ENCODE measurements around the gene ABCC6.
A peak's percentile ranks its signal among the peaks of the same experiment; 100 is the strongest.

The ABCC6 gene

GRCh38 chr16:16141784-16142396, 81.4 kb downstream of the ABCC6 start:
- no peak for DNase-seq (ENCODE audit: low read depth in 2 of 2)

GRCh38 chr16:16141141-16141540, 82.2 kb downstream of the ABCC6 start:
- DNase-seq (ENCODE audit: low read depth in 2 of 2): no peak

- no peak for DNase-seq (ENCODE audit: low read depth in 2 of 2)
These were observed 82.8 kb downstream of the ABCC6 start for GRCh38 chr16:16140537-16140936.

- no peak for DNase-seq (ENCODE audit: low read depth in 2 of 2)
These were observed 83.5 kb downstream of the ABCC6 start for GRCh38 chr16:16139806-16140205.

- DNase-seq (ENCODE audit: low read depth in 2 of 2): no peak
These were observed 84.2 kb downstream of the ABCC6 start for GRCh38 chr16:16139061-16139460.

GRCh38 chr16:16138034-16138635, 85.2 kb downstream of the ABCC6 start:
- DNase-seq (ENCODE audit: low read depth in 2 of 2): no peak

GRCh38 chr16:16137110-16137509, 86.2 kb downstream of the ABCC6 start:
- no peak for DNase-seq (ENCODE audit: low read depth in 2 of 2)

GRCh38 chr16:16136588-16136987, 86.7 kb downstream of the ABCC6 start:
- no peak for DNase-seq (ENCODE audit: low read depth in 2 of 2)

GRCh38 chr16:16133943-16134604, 89.2 kb downstream of the ABCC6 start:
- DNase-seq (ENCODE audit: low read depth in 2 of 2): no peak

- DNase-seq (ENCODE audit: low read depth in 2 of 2): no peak
These were observed 91.6 kb downstream of the ABCC6 start for GRCh38 chr16:16131659-16132058.

- DNase-seq (ENCODE audit: low read depth in 2 of 2): no peak
These were observed 92.1 kb downstream of the ABCC6 start for GRCh38 chr16:16131204-16131603.

- DNase-seq (ENCODE audit: low read depth in 2 of 2): peak; percentile 44 to 56
These were observed 95.7 kb downstream of the ABCC6 start for GRCh38 chr16:16127469-16128116.

GRCh38 chr16:16126896-16127295, 96.4 kb downstream of the ABCC6 start:
- no peak for DNase-seq (ENCODE audit: low read depth in 2 of 2)

GRCh38 chr16:16124974-16125373, 98.3 kb downstream of the ABCC6 start:
- DNase-seq (ENCODE audit: low read depth in 2 of 2): no peak

GRCh38 chr16:16124438-16124837, 98.9 kb downstream of the ABCC6 start:
- DNase-seq (ENCODE audit: low read depth in 2 of 2): no peak

GRCh38 chr16:16122264-16122663, 101.0 kb downstream of the ABCC6 start:
- DNase-seq (ENCODE audit: low read depth in 2 of 2): no peak

GRCh38 chr16:16121185-16121727, 102.0 kb downstream of the ABCC6 start:
- no peak for DNase-seq (ENCODE audit: low read depth in 2 of 2)

GRCh38 chr16:16120382-16121184, 102.7 kb downstream of the ABCC6 start:
- no peak for DNase-seq (ENCODE audit: low read depth in 2 of 2)

- no peak for DNase-seq (ENCODE audit: low read depth in 2 of 2)
These were observed 103.3 kb downstream of the ABCC6 start for GRCh38 chr16:16120044-16120381.

- DNase-seq (ENCODE audit: low read depth in 2 of 2): no peak
These were observed 105.0 kb downstream of the ABCC6 start for GRCh38 chr16:16118337-16118736.

- DNase-seq (ENCODE audit: low read depth in 2 of 2): no peak
These were observed 106.5 kb downstream of the ABCC6 start for GRCh38 chr16:16116841-16117240.

GRCh38 chr16:16113076-16113475, 110.2 kb downstream of the ABCC6 start:
- no peak for DNase-seq (ENCODE audit: low read depth in 2 of 2)

All from stimulated activated CD4-positive, alpha-beta T cell treated with anti-CD3 and anti-CD28 coated beads, Interleukin-1b, Interleukin-23, amount 100 ng/mL, for 4 hours (primary cell).